Keratinocyte (primary cell): ENCODE results near the gene NLGN1. TPM values are rescaled to one million over a fixed set of nuclear protein-coding genes. Genes with fewer than 3 reads are reported as not detected.

ENCODE experiments used
- DNase-seq: peaks from one replicate; pipeline ENCODE4 v3.0.0-alpha.2; 2011; ENCODE audit warnings: low read depth, missing footprints, low spot score
- FAIRE-seq: peaks from 2 replicates; lab custom pipeline; 2011; peaks lifted over from hg19 to GRCh38; lab: Jason Lieb, UNC
- H2AFZ ChIP-seq: 2 replicates; pipeline ENCODE4 v1.6.0; 2012; ENCODE audit warnings: low read length, control low read depth, inconsistent platforms; ENCODE audit not compliant: control insufficient read depth
- H3K27ac ChIP-seq: 2 replicates; pipeline ENCODE4 v1.5.1; 2011; ENCODE audit warnings: low read length; ENCODE audit not compliant: control insufficient read depth, insufficient read depth
- H3K27me3 ChIP-seq: 3 replicates; pipeline ENCODE4 v1.6.0; 2011; ENCODE audit warnings: low read length; ENCODE audit not compliant: control insufficient read depth, insufficient read depth; ENCODE audit errors: extremely low read depth
- H3K36me3 ChIP-seq, 2 experiments: 2 replicates in 1 of 2; 3 replicates in 1 of 2; pipeline ENCODE4 v1.5.1; 2011; ENCODE audit warnings: low read length in 2 of 2, mild to moderate bottlenecking in 1 of 2; ENCODE audit not compliant: control insufficient read depth in 2 of 2, insufficient read depth in 2 of 2; ENCODE audit errors: extremely low read depth in 1 of 2
- H3K4me1 ChIP-seq: 3 replicates; pipeline ENCODE4 v1.5.1; 2011; ENCODE audit warnings: low read length; ENCODE audit not compliant: control insufficient read depth, insufficient read depth; ENCODE audit errors: extremely low read depth
- H3K4me2 ChIP-seq: 3 replicates; pipeline ENCODE4 v1.6.0; 2011; ENCODE audit warnings: low read depth, low read length; ENCODE audit not compliant: control insufficient read depth, insufficient read depth; ENCODE audit errors: extremely low read depth
- H3K4me3 ChIP-seq, 3 experiments: fragments of 200-600 bp in 1 of 3; sonication (generic) in 1 of 3; 2 replicates in 2 of 3; 3 replicates in 1 of 3; pipeline ENCODE4 v1.5.1; 2011 to 2016; ENCODE audit warnings: low read length in 3 of 3, mild to moderate bottlenecking in 3 of 3, control low read depth in 2 of 3, inconsistent platforms in 1 of 3, low read depth in 1 of 3, mixed read lengths in 1 of 3, mixed run types in 1 of 3, moderate library complexity in 1 of 3; ENCODE audit not compliant: control insufficient read depth in 2 of 3, insufficient read depth in 2 of 3; ENCODE audit errors: extremely low read depth in 1 of 3
- H3K79me2 ChIP-seq: 2 replicates; pipeline ENCODE4 v1.6.0; 2012; ENCODE audit warnings: low read length; ENCODE audit not compliant: control insufficient read depth, insufficient read depth
- H3K9ac ChIP-seq: 3 replicates; pipeline ENCODE4 v1.6.0; 2011; ENCODE audit warnings: low read length; ENCODE audit not compliant: control insufficient read depth, insufficient read depth; ENCODE audit errors: extremely low read depth
- H3K9me1 ChIP-seq: 3 replicates; pipeline ENCODE4 v1.6.0; 2011; ENCODE audit warnings: low read length; ENCODE audit not compliant: control insufficient read depth, insufficient read depth; ENCODE audit errors: extremely low read depth
- H3K9me3 ChIP-seq: 2 replicates; pipeline ENCODE4 v1.5.1; 2012; ENCODE audit warnings: low read depth, low read length; ENCODE audit not compliant: control insufficient read depth
- H4K20me1 ChIP-seq: 3 replicates; pipeline ENCODE4 v1.6.0; 2011; ENCODE audit warnings: low read length; ENCODE audit not compliant: control insufficient read depth, insufficient read depth; ENCODE audit errors: extremely low read depth
- CTCF ChIP-seq, 3 experiments: IDR thresholded peaks in 1 of 3; conservative IDR thresholded peaks in 1 of 3; optimal IDR thresholded peaks in 1 of 3; 2 replicates in 2 of 3; 3 replicates in 1 of 3; pipeline versions ENCODE3 to v1.5.1; 2011; ENCODE audit warnings: low read length in 3 of 3, mild to moderate bottlenecking in 3 of 3, moderate library complexity in 2 of 3, control low read depth in 1 of 3, inconsistent platforms in 1 of 3; ENCODE audit not compliant: insufficient read depth in 2 of 3; ENCODE audit errors: extremely low read depth in 1 of 3
- EZH2 ChIP-seq: IDR thresholded peaks from one replicate; pipeline ENCODE4 v1.6.1; 2012; ENCODE audit warnings: inconsistent platforms, mild to moderate bottlenecking, low read length, moderate library complexity
- dilution Hi-C: fragments of 300-500 bp; cut with MboI; formaldehyde crosslinking; loops from one replicate; pipeline ENCODE4 v1.7.0; 2020; ENCODE audit warnings: low sequenced_read_pairs; ENCODE audit not compliant: extremely low pct_ligation_motif_present
- polyA plus RNA-seq, 5 experiments: library from polyadenylated mRNA; depleted of rRNA in 3 of 5; stranded (reverse) in 3 of 5; stranded (forward) in 1 of 5; unstranded in 1 of 5; fragments of >200 nt; gene quantifications; 1 replicate in 1 of 5; 2 replicates in 3 of 5; 3 replicates in 1 of 5; pipeline versions ENCODE4 v1.2.1 to v1.2.3, GENCODE V29; 2011 to 2012; ENCODE audit warnings: missing spikeins in 2 of 5, low read depth in 1 of 5, low replicate concordance in 1 of 5

NLGN1 gene
- polyA plus RNA-seq, 1 donor (not counting 4 experiments of a cell fraction or from before 2014, with no cell fraction given): not detected

- FAIRE-seq: no peak
- H3K79me2 ChIP-seq: no peaks in the 10 kb centered on the region
Measured at GRCh38 chr3:174191895-174192294, 794.4 kb downstream of the NLGN1 start.

GRCh38 chr3:174192471-174192870 is 794.9 kb downstream of the NLGN1 start:
- Histone ChIP-seq H2AFZ (no peak overlapping the region), H3K9ac (no peak overlapping the region), H4K20me1 (no peaks in the 10 kb centered on the region), H3K9me3 (no peaks in the 10 kb centered on the region), H3K4me2 (no peak overlapping the region), H3K27ac (no peak overlapping the region), H3K4me3 (no peak overlapping the region), H3K9me1 (no peaks in the 10 kb centered on the region), H3K4me1 (no peaks in the 10 kb centered on the region), H3K36me3 (no peaks in the 10 kb centered on the region), H3K79me2 (no peaks in the 10 kb centered on the region), H3K27me3 (no peaks in the 10 kb centered on the region)
- FAIRE-seq: no peak
- dilution Hi-C loops: no loop called here
- no peak for DNase-seq
- TF ChIP-seq EZH2: no peak
- no peak for TF ChIP-seq CTCF (optimal IDR thresholded peaks at IDR 0.05 in 1 of 3, IDR thresholded peaks at IDR 0.05 in 1 of 3, conservative IDR thresholded peaks at IDR 0.05 in 1 of 3; ENCODE audit: extremely low read depth in 1 of 3, insufficient read depth in 2 of 3, low read length in 3 of 3)

More at GRCh38 chr3:174191895-174192294, 794.4 kb downstream of the NLGN1 start:
- DNase-seq: no peak
- no peak overlapping the region for H2AFZ ChIP-seq
- no peaks in the 10 kb centered on the region for H3K4me1 ChIP-seq
- no peak overlapping the region for H3K4me2 ChIP-seq
- H3K4me3 ChIP-seq: no peak overlapping the region
- no peaks in the 10 kb centered on the region for H3K36me3 ChIP-seq
- no peaks in the 10 kb centered on the region for H3K9me3 ChIP-seq
- TF ChIP-seq EZH2 (no peak), CTCF (optimal IDR thresholded peaks at IDR 0.05 in 1 of 3, IDR thresholded peaks at IDR 0.05 in 1 of 3, conservative IDR thresholded peaks at IDR 0.05 in 1 of 3; ENCODE audit: extremely low read depth in 1 of 3, insufficient read depth in 2 of 3, low read length in 3 of 3) (no peak)
- H3K27me3 ChIP-seq: no peaks in the 10 kb centered on the region
- no peaks in the 10 kb centered on the region for H3K9me1 ChIP-seq
- no peaks in the 10 kb centered on the region for H4K20me1 ChIP-seq
- no peak overlapping the region for H3K9ac ChIP-seq
- H3K27ac ChIP-seq: no peak overlapping the region
- dilution Hi-C loops: no loop called here
